IPS-18c (cell line): ENCODE measurements around the gene YWHAH.

ENCODE experiments used
- H3K4me3 ChIP-seq: 2 replicates; pipeline ENCODE4 v1.7.0; 2013; ENCODE audit warnings: low read depth, mild to moderate bottlenecking, low read length, moderate library complexity; ENCODE audit not compliant: insufficient read depth
- H3K9me3 ChIP-seq: one replicate; pipeline ENCODE4 v1.6.1; 2013; ENCODE audit warnings: mild to moderate bottlenecking, low read length, moderate library complexity; ENCODE audit not compliant: control insufficient read depth, insufficient read depth

YWHAH gene

GRCh38 chr22:31942091-31942490 is 2.2 kb upstream of the YWHAH start:
- Histone ChIP-seq H3K4me3 (no peak overlapping the region), H3K9me3 (peaks cover 2% of the 10 kb centered on the region)

- peak overlapping the region; percentile 53 for H3K4me3 ChIP-seq
- H3K9me3 ChIP-seq, result peaks cover 2% of the 10 kb centered on the region
Observed at GRCh38 chr22:31943206-31943977, 943 bp upstream of the YWHAH start.

GRCh38 chr22:31944700-31945442 is 536 bp downstream of the YWHAH start:
- H3K9me3 ChIP-seq, result peaks cover 2% of the 10 kb centered on the region
- H3K4me3 ChIP-seq, result peak overlapping the region; percentile 60

- peaks cover 1% of the 10 kb centered on the region for H3K9me3 ChIP-seq
- H3K4me3 ChIP-seq, result peak overlapping the region; percentile 60
Observed at GRCh38 chr22:31945443-31945855, 1.1 kb downstream of the YWHAH start.

GRCh38 chr22:31945971-31946680 is 1.8 kb downstream of the YWHAH start:
- peak overlapping the region; percentile 60 for H3K4me3 ChIP-seq
- H3K9me3 ChIP-seq, result no peaks in the 10 kb centered on the region

- Histone ChIP-seq H3K9me3 (no peaks in the 10 kb centered on the region), H3K4me3 (no peak overlapping the region)
Observed at GRCh38 chr22:31947296-31947695, 3.0 kb downstream of the YWHAH start.

- Histone ChIP-seq H3K4me3 (no peak overlapping the region), H3K9me3 (no peaks in the 10 kb centered on the region)
Observed at GRCh38 chr22:31948002-31948401, 3.7 kb downstream of the YWHAH start.

- Histone ChIP-seq H3K9me3 (no peaks in the 10 kb centered on the region), H3K4me3 (no peak overlapping the region)
Observed at GRCh38 chr22:31950226-31950625, 5.9 kb downstream of the YWHAH start.

- H3K9me3 ChIP-seq, result no peaks in the 10 kb centered on the region
- H3K4me3 ChIP-seq, result no peak overlapping the region
Observed at GRCh38 chr22:31951194-31952093, 7.1 kb downstream of the YWHAH start.

DNA sequence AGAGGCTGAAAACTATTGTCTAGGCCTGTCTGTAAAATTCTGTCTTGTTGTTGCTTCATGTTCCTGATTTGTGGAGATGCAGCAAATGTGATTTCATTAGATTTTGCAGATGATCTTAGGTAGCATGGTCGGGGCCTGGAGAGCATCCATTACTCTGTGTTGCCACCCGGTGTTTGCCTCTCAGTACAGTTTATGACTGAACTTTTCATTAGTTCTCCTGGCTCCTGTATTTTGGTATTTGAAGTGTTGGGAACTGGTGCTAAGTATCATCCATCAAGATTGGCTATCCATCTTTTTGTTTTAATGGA is 7.7 kb downstream of the YWHAH start:
- Histone ChIP-seq H3K9me3 (no peaks in the 10 kb centered on the region), H3K4me3 (no peak overlapping the region)

DNA sequence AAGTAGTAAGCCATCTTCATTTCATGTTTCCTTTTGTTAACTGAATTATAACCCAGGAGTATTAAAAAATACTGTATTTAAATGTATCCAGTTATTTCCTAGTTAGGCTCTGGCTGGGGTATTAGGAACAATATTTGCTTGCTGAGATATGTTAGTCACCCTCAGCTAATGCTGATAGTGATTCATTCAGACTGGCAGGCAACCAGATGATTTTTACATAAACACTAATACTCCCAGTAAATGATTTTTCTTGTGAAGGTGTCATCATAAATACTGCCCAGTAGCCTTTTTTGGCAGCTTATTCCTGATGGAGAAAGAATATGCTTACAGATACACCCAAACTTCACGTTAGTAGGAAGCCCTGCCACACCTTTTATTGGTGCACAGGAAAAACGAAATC is 8.1 kb downstream of the YWHAH start:
- Histone ChIP-seq H3K9me3 (no peaks in the 10 kb centered on the region), H3K4me3 (no peak overlapping the region)

DNA sequence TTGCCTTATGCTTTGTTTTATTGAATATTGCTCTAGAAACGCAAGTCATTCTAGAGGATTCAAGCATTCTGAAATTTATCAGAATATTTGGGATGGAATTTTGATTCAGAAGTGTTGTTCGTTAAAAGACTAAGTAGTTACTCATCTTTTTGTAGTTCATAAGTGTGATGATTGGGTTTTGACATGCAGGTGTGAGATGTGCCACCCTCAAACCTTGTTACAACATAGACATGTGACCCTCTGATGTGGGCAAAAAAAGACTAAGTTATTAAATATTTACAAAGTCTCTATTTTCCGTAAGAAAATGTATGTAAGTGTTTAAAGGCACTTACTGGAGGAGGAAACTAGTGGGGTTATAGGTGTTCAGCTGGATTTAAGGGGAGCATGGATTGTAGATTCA is 8.9 kb downstream of the YWHAH start:
- H3K9me3 ChIP-seq, result no peaks in the 10 kb centered on the region
- H3K4me3 ChIP-seq, result no peak overlapping the region

- H3K4me3 ChIP-seq, result no peak overlapping the region
- H3K9me3 ChIP-seq, result no peaks in the 10 kb centered on the region
Observed at GRCh38 chr22:31954535-31955523, 10.5 kb downstream of the YWHAH start.

GRCh38 chr22:31956360-31956759 is 12.0 kb downstream of the YWHAH start:
- no peaks in the 10 kb centered on the region for H3K9me3 ChIP-seq
- no peak overlapping the region for H3K4me3 ChIP-seq

- Histone ChIP-seq H3K4me3 (no peak overlapping the region), H3K9me3 (no peaks in the 10 kb centered on the region)
Observed at GRCh38 chr22:31957970-31958594, 13.7 kb downstream of the YWHAH start.
